OCI-LY7 (cell line): ENCODE measurements around the gene ZBTB34. TPM values are rescaled to one million over a fixed set of nuclear protein-coding genes. Genes with fewer than 3 reads are reported as not detected.

Experiments
- BruUV-seq: library from RNA; stranded (reverse); fragments of 400-500 nt; replicated peaks from 2 replicates; lab custom pipeline; 2021; lab: Mats Ljungman, UMichigan
- CTCF ChIA-PET: fragments of 300-600 bp; sonication (Branson Sonifier 250); formaldehyde crosslinking; loops from one replicate; lab custom pipeline; 2022; ENCODE audit warnings: antibody characterized with exemption; ENCODE audit not compliant: unreplicated experiment; lab: Charles Lee
- POLR2A ChIA-PET: fragments of 300-600 bp; sonication (Branson Sonifier 250); formaldehyde crosslinking; loops from one replicate; lab custom pipeline; 2022; ENCODE audit warnings: antibody characterized with exemption; lab: Charles Lee
- DNase-seq: peaks from one replicate; pipeline ENCODE4 v3.0.0-alpha.2; 2015; ENCODE audit warnings: low spot score
- H2AFZ ChIP-seq: fragments of 200-600 bp; sonication (generic), shearing (Covaris generic); 2 replicates; pipeline ENCODE4 v1.6.1; 2014; ENCODE audit warnings: mild to moderate bottlenecking, antibody characterized with exemption, low read length, moderate library complexity
- H3K27ac ChIP-seq: fragments of 200-600 bp; sonication (generic); 2 replicates; pipeline ENCODE4 v1.5.1; 2014; ENCODE audit warnings: mixed run types, low read depth, mild to moderate bottlenecking, moderate library complexity, low read length, inconsistent platforms; ENCODE audit not compliant: poor library complexity, severe bottlenecking
- H3K36me3 ChIP-seq: fragments of 200-600 bp; sonication (generic); 2 replicates; pipeline ENCODE4 v1.6.1; 2014; ENCODE audit warnings: mild to moderate bottlenecking, antibody characterized with exemption, low read length, moderate library complexity, mixed read lengths; ENCODE audit not compliant: insufficient read depth
- H3K4me1 ChIP-seq: fragments of 200-600 bp; sonication (generic); 2 replicates; pipeline ENCODE4 v1.5.1; 2014; ENCODE audit warnings: mild to moderate bottlenecking, low read length; ENCODE audit not compliant: insufficient read depth, poor library complexity, severe bottlenecking
- H3K4me2 ChIP-seq: fragments of 200-600 bp; sonication (generic); 2 replicates; pipeline ENCODE4 v1.6.1; 2014; ENCODE audit warnings: mild to moderate bottlenecking, low read length
- H3K4me3 ChIP-seq: fragments of 200-600 bp; sonication (generic); 2 replicates; pipeline ENCODE4 v1.5.1; 2014; ENCODE audit warnings: mild to moderate bottlenecking, low read depth, low read length; ENCODE audit not compliant: poor library complexity, severe bottlenecking
- H3K79me2 ChIP-seq: fragments of 200-600 bp; sonication (generic); 2 replicates; pipeline ENCODE4 v1.6.1; 2016; ENCODE audit warnings: low read depth, mild to moderate bottlenecking, low read length, moderate library complexity, mixed read lengths; ENCODE audit not compliant: insufficient read depth
- H3K9me2 ChIP-seq: fragments of 200-600 bp; sonication (generic); 2 replicates; pipeline ENCODE4 v1.6.1; 2016; ENCODE audit warnings: mild to moderate bottlenecking, low read length, mixed read lengths; ENCODE audit not compliant: insufficient read depth
- H3K9me3 ChIP-seq: fragments of 200-600 bp; sonication (generic); 2 replicates; pipeline ENCODE4 v1.6.1; 2014; ENCODE audit warnings: mild to moderate bottlenecking, mixed run types, low read length, mixed read lengths
- H4K20me1 ChIP-seq: fragments of 200-600 bp; sonication (generic); 2 replicates; pipeline ENCODE4 v1.6.1; 2014; ENCODE audit warnings: mild to moderate bottlenecking, antibody characterized with exemption, low read length, moderate library complexity, mixed read lengths; ENCODE audit not compliant: insufficient read depth
- CTCF ChIP-seq: fragments of 200-600 bp; sonication (generic); conservative IDR thresholded peaks from 2 replicates; pipeline ENCODE4 v1.5.1; 2014; ENCODE audit warnings: mild to moderate bottlenecking, antibody characterized with exemption, low read length, moderate library complexity, mixed read lengths
- EZH2phosphoT487 ChIP-seq: fragments of 200-600 bp; sonication (generic); IDR thresholded peaks from 2 replicates; pipeline ENCODE4 v1.6.1; 2018; ENCODE audit warnings: low read depth, borderline replicate concordance, mild to moderate bottlenecking, mixed run types, antibody characterized with exemption, low read length, moderate library complexity, mixed read lengths
- intact Hi-C: fragments of 100-400 bp; cut with micrococcal nuclease; formaldehyde crosslinking; loops from one replicate; pipeline ENCODE4 v1.10.0; 2022; ENCODE audit not compliant: unreplicated experiment
- total RNA-seq, 2 experiments: library from RNA; depleted of rRNA in 1 of 2; stranded (reverse); fragments of >200 nt in 1 of 2; shearing (Covaris generic) in 1 of 2; gene quantifications; 2 replicates each; pipeline ENCODE4 v1.2.3, GENCODE V29; 2014 to 2022

The ZBTB34 gene
- total RNA-seq, 2 experiments from 2014 or later: 6.5 to 11.3 TPM

DNA sequence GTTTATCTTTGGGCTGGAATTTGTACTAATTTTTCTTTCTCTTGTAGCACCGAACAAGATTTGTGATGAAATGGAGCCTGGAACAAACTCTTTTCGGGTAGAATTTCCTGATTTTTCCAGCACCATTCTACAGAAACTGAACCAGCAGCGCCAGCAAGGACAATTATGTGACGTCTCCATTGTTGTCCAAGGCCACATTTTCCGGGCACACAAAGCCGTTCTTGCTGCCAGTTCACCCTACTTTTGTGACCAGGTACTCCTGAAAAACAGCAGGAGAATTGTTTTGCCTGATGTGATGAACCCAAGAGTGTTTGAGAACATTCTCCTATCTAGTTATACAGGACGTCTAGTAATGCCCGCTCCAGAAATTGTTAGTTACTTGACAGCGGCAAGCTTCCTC, 28.0 kb upstream of the ZBTB34 start:
- ChIA-PET POLR2A (no interaction called here), CTCF (no interaction called here)
- H2AFZ ChIP-seq: no peak overlapping the region
- peaks cover 4% of the 10 kb centered on the region; the same call in 1 of the 2 replicates for H4K20me1 ChIP-seq
- no peak overlapping the region for H3K4me3 ChIP-seq
- peaks cover 33% of the 10 kb centered on the region for H3K36me3 ChIP-seq
- no peaks in the 10 kb centered on the region for H3K79me2 ChIP-seq
- no peak for TF ChIP-seq CTCF
- TF ChIP-seq EZH2phosphoT487: no peak
- H3K4me1 ChIP-seq: no peaks in the 10 kb centered on the region
- H3K27ac ChIP-seq: no peak overlapping the region
- DNase-seq: no peak
- no peak overlapping the region for H3K4me2 ChIP-seq
- intact Hi-C loops: no loop called here
- BruUV-seq: no TSS peak
- H3K9me3 ChIP-seq: no peaks in the 10 kb centered on the region
- H3K9me2 ChIP-seq: no peaks in the 10 kb centered on the region

DNA sequence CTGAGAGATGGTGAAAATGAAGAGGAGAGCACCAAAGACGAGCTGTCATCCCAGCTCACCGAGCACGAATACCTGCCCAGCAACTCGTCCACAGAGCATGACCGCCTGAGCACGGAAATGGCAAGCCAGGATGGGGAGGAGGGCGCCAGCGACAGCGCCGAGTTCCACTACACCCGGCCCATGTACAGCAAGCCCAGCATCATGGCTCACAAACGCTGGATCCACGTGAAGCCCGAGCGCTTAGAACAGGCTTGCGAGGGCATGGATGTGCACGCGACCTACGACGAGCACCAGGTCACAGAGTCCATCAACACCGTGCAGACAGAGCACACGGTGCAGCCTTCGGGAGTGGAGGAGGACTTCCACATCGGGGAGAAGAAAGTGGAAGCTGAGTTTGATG, 27.4 kb upstream of the ZBTB34 start:
- no peaks in the 10 kb centered on the region for H3K9me3 ChIP-seq
- no peaks in the 10 kb centered on the region for H3K4me1 ChIP-seq
- intact Hi-C loops: no loop called here
- no peak overlapping the region for H2AFZ ChIP-seq
- ChIA-PET CTCF (no interaction called here), POLR2A (no interaction called here)
- H3K9me2 ChIP-seq: no peaks in the 10 kb centered on the region
- H3K36me3 ChIP-seq: peaks cover 32% of the 10 kb centered on the region
- no peak for DNase-seq
- no peak for TF ChIP-seq CTCF
- TF ChIP-seq EZH2phosphoT487: no peak
- H4K20me1 ChIP-seq: peaks cover 4% of the 10 kb centered on the region; the same call in 1 of the 2 replicates
- no TSS peak for BruUV-seq
- no peaks in the 10 kb centered on the region for H3K79me2 ChIP-seq
- no peak overlapping the region for H3K27ac ChIP-seq
- no peak overlapping the region for H3K4me3 ChIP-seq
- H3K4me2 ChIP-seq: no peak overlapping the region

GRCh38 chr9:126833710-126834345, 26.6 kb upstream of the ZBTB34 start:
- Histone ChIP-seq H3K9me3 (no peaks in the 10 kb centered on the region), H3K9me2 (no peaks in the 10 kb centered on the region), H3K79me2 (no peaks in the 10 kb centered on the region), H3K4me1 (no peaks in the 10 kb centered on the region), H2AFZ (no peak overlapping the region), H3K4me2 (no peak overlapping the region), H4K20me1 (peaks cover 4% of the 10 kb centered on the region; the same call in 1 of the 2 replicates), H3K27ac (no peak overlapping the region), H3K36me3 (peaks cover 32% of the 10 kb centered on the region), H3K4me3 (no peak overlapping the region)
- ChIA-PET CTCF (no interaction called here), POLR2A (interaction anchor here (0.6 kb wide), 1 partner anchor 9 kb away, joined by 4 read pairs; no protein-coding TSS in a partner anchor)
- intact Hi-C loops: no loop called here
- BruUV-seq: no TSS peak
- DNase-seq: no peak
- no peak for TF ChIP-seq CTCF
- TF ChIP-seq EZH2phosphoT487: no peak
